ENCODE data around the gene ADI1.

The ADI1 gene

DNA sequence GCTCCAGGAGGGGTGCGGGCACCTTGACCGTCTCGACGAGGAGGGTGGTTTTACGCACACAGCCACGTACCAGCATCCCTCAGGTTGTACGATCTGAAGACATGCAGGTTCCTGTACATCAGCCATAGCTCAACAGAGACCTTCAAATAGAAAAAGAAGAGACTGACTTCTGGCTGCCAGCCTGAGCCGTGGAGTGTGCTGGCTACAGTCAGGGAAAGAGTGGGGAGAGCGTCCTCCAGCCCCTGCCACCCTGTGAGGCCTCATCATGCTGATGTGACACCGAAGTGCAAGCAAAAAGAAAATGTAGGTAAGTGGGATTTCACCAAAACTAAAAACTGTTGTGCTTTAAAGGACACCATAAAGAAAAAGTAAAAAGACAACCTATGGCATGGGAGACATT, 47.0 kb downstream of the ADI1 start:
- TF ChIP-seq, protein P1, sequence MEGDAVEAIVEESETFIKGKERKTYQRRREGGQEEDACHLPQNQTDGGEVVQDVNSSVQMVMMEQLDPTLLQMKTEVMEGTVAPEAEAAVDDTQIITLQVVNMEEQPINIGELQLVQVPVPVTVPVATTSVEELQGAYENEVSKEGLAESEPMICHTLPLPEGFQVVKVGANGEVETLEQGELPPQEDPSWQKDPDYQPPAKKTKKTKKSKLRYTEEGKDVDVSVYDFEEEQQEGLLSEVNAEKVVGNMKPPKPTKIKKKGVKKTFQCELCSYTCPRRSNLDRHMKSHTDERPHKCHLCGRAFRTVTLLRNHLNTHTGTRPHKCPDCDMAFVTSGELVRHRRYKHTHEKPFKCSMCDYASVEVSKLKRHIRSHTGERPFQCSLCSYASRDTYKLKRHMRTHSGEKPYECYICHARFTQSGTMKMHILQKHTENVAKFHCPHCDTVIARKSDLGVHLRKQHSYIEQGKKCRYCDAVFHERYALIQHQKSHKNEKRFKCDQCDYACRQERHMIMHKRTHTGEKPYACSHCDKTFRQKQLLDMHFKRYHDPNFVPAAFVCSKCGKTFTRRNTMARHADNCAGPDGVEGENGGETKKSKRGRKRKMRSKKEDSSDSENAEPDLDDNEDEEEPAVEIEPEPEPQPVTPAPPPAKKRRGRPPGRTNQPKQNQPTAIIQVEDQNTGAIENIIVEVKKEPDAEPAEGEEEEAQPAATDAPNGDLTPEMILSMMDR (IDR thresholded peaks at IDR 0.05; ENCODE audit: insufficient read depth, missing control alignments) = no peak
- FAIRE-seq (no peak), DNase-seq (ENCODE audit: insufficient read length, low spot score) (no peak)

DNA sequence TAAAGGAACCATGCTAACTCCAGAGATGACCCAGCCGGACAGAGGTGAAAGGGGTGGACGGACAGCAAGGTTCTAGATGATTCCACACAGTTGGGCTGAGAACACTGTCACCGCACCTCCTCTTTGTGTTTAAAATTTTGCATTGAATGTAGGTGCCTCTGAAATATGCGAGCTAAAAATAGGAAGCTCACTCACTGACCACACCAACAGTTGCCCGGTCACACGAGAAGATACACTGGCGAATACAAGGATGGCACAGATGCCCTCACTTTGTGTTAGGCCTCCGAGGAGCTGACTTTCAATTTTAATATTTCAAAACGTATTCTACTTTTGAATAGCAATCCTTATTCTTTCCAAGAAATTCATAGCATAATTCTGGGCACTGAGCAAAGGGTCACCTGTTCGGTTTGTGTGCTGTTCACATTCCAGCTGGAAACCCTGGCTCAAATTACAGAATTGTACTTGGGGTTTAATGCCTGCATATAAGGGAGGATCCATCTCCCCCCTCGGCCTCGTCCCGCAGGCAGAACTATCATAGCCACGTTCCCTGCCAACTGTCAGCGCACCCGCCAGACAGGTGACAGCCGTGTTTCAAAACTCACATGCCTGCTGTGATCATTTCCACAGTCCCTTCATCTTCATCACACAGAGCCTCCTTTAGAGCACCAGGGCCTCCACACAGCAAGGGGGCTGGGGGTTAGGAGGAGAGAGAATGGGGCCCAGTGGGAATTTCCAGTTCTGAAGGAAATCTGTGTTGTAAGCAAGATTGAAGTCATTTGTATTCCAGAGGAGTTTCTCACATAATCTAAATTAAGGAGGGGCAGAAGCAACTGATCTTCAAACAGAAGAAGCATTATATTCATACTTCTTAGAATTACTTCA, 48.2 kb downstream of the ADI1 start:
- FAIRE-seq (no peak), DNase-seq (ENCODE audit: insufficient read length, low spot score) (no peak)
- TF ChIP-seq, protein P1 (IDR thresholded peaks at IDR 0.05; ENCODE audit: insufficient read depth, missing control alignments) = no peak

DNA sequence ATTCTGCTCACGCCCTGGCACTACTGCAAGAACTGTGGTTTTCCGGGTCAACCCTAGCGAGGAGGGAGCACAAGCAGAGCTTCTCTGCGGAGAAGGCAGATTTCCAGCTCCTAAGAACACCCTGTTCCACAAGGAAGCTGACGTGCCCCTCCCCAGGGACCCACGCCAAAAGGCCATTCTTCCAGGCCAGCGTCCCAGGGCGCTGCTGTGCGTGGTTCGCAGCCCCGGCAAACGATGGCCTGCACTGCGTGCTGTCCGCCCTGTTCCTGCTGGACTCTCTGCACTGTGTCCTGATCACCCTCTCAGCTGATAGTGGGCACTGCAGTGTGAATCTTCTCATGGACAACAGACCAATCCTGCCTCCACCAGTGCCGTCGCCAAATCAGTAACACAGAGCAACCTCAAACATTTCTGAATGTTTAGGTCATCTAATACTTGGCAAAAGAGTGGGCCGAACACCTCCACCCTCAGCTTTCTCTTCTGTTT, 49.1 kb downstream of the ADI1 start:
- TF ChIP-seq, protein P1 (IDR thresholded peaks at IDR 0.05; ENCODE audit: insufficient read depth, missing control alignments) = no peak
- no peak for DNase-seq (ENCODE audit: insufficient read length, low spot score)
- FAIRE-seq = no peak

DNA sequence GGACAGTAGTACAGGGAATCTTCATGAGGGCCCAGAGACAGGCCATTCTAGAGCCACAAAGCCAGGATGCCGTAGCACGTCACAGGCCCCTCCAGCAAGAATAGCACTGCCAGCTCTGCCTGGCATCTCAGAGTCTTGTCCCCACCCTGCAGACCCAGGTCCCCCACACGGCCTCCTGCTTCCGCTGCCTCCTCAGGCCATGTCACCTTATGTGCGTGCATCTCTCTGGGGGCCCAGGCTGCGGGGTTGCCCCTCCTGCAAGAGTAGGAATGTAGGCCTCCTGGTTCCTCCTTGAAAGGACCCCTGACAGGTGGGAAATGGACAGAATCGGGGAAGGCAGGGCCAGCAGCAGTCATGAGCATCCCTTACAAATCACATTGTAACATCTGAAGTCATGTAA, 49.8 kb downstream of the ADI1 start:
- DNase-seq (ENCODE audit: insufficient read length, low spot score) = no peak
- TF ChIP-seq, protein P1 (IDR thresholded peaks at IDR 0.05; ENCODE audit: insufficient read depth, missing control alignments) = no peak
- FAIRE-seq = no peak

DNA sequence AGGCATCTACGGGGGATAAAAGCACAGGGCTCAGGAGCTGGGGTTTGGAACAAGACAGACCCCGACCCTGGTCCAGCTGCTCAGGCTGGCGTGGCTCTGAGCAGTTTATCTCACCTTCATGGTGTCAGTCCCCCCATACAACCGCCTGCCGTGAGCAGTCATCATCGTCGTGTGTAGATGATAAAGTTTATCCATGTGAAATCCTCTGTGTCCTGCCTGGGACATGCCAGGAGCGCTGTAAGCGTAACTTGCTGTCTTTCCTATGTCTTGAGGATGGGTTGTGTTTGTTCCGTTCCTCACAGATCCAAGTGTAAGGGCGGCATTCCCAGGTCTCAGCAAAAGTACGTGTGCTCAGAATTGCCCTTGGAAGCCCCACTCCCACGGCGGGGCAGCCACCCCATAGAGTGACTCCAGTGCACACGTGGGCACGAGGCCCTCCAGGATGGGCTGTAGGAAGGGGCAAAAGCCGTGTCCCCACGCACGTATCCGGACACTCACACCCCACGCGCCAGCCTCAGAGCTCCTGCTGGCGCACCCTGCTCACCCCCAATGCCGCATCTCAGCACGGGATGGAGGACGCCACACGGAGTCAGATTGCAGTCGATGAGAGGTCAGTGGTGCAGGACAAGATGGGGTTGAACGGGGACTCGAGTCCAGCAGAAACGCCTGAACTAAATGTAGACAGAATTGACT, 50.9 kb downstream of the ADI1 start:
- no peak for FAIRE-seq
- TF ChIP-seq, protein P1 (IDR thresholded peaks at IDR 0.05; ENCODE audit: insufficient read depth, missing control alignments) = no peak
- no peak for DNase-seq (ENCODE audit: insufficient read length, low spot score)

DNA sequence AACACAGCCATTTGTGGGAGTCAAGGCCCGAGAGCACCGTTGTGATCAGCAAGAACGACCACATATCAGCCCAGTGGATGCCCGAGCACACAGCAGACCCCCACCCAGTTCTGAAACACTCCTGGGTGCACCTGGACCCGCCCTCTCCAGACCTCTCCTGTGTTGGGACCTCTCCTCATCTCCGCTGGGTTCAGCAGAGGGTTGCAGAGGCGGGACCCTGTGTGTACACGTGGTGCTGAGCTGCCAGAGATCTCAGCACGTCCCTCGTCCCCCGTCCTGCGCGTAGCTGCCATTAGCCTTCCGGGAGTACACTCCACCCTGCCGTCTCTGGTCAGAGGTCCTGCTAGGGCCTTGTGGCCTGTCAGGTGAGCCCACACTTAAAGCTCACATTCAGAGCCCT, 51.7 kb downstream of the ADI1 start:
- FAIRE-seq (no peak), DNase-seq (ENCODE audit: insufficient read length, low spot score) (no peak)
- TF ChIP-seq, protein P1 (IDR thresholded peaks at IDR 0.05; ENCODE audit: insufficient read depth, missing control alignments) = no peak
